Ishikawa (cell line): ENCODE measurements around the gene GLIPR1.

Source experiments
- CEBPB ChIP-seq: IDR thresholded peaks from 2 replicates; pipeline ENCODE4 v1.6.1; 2012
- CREB1 ChIP-seq: IDR thresholded peaks from 2 replicates; pipeline ENCODE4 v1.6.1; 2012; ENCODE audit warnings: low read depth
- EGR1 ChIP-seq: IDR thresholded peaks from 2 replicates; pipeline ENCODE4 v1.6.1; 2012
- EP300 ChIP-seq: IDR thresholded peaks from 2 replicates; pipeline ENCODE4 v1.6.1; 2012; ENCODE audit warnings: borderline replicate concordance
- FOXM1 ChIP-seq: IDR thresholded peaks from 2 replicates; pipeline ENCODE4 v1.6.1; 2012; ENCODE audit warnings: low read depth, borderline replicate concordance
- MAX ChIP-seq: IDR thresholded peaks from 2 replicates; pipeline ENCODE4 v1.6.1; 2012
- NFIC ChIP-seq: IDR thresholded peaks from 2 replicates; pipeline ENCODE4 v1.6.1; 2012
- RAD21 ChIP-seq: IDR thresholded peaks from 2 replicates; pipeline ENCODE4 v1.6.1; 2012; ENCODE audit warnings: low read depth
- REST ChIP-seq: IDR thresholded peaks from 2 replicates; pipeline ENCODE4 v1.6.1; 2012; ENCODE audit warnings: low read depth, mild to moderate bottlenecking
- TAF1 ChIP-seq: IDR thresholded peaks from 2 replicates; pipeline ENCODE4 v1.6.1; 2012; ENCODE audit warnings: low read depth, mild to moderate bottlenecking
- TCF12 ChIP-seq: IDR thresholded peaks from 2 replicates; pipeline ENCODE4 v1.6.1; 2012; ENCODE audit warnings: low read depth
- TEAD4 ChIP-seq: IDR thresholded peaks from 2 replicates; pipeline ENCODE4 v1.6.1; 2012
- USF1 ChIP-seq: IDR thresholded peaks from 2 replicates; pipeline ENCODE4 v1.6.1; 2012
- YY1 ChIP-seq: IDR thresholded peaks from 2 replicates; pipeline ENCODE4 v1.6.1; 2012; ENCODE audit warnings: low read depth
- ZBTB7A ChIP-seq: IDR thresholded peaks from 2 replicates; pipeline ENCODE4 v1.6.1; 2012; ENCODE audit warnings: low read depth

Gene GLIPR1

GRCh38 chr12:75447691-75448393, 32.7 kb upstream of the GLIPR1 start:
- TF ChIP-seq FOXM1 (no peak), TAF1 (no peak), CEBPB (no peak), RAD21 (no peak), EGR1 (no peak), MAX (no peak), ZBTB7A (no peak), EP300 (no peak), USF1 (no peak), TEAD4 (no peak), REST (no peak)

- TF ChIP-seq YY1 (no peak), REST (no peak), RAD21 (no peak), EP300 (no peak), NFIC (no peak), TEAD4 (no peak), CEBPB (no peak), TAF1 (no peak), USF1 (no peak), ZBTB7A (no peak), MAX (no peak), CREB1 (no peak), TCF12 (no peak), FOXM1 (no peak), EGR1 (no peak)
Observed at GRCh38 chr12:75452675-75453330, 27.8 kb upstream of the GLIPR1 start.

- TF ChIP-seq TCF12 (no peak), CEBPB (no peak), MAX (no peak), EP300 (no peak), EGR1 (no peak), YY1 (no peak), TEAD4 (no peak), FOXM1 (no peak), TAF1 (no peak), USF1 (no peak), RAD21 (no peak), NFIC (no peak), ZBTB7A (no peak), CREB1 (no peak), REST (no peak)
Observed at GRCh38 chr12:75455839-75456238, 24.7 kb upstream of the GLIPR1 start.
